HK-2 (cell line): Measurements from ENCODE around the gene SLC11A2.
"Not testable (repeated sequence)": the region's sequence is repeated elsewhere in the genome, so short reads cannot be mapped to it uniquely, and the experiment has no call there.

ENCODE experiments used
- DNase-seq: peaks from one replicate; pipeline ENCODE4 v3.0.0-alpha.2; 2018; ENCODE audit not compliant: unreplicated experiment

The SLC11A2 gene

GRCh38 chr12:51025338-51025835 lies 797 bp downstream of the SLC11A2 start:
- DNase-seq: no peak

- no peak for DNase-seq
Measured at GRCh38 chr12:51023625-51024382, 2.4 kb downstream of the SLC11A2 start.

- no peak for DNase-seq
Measured at GRCh38 chr12:51021694-51022093, 4.5 kb downstream of the SLC11A2 start.

- no peak for DNase-seq
Measured at GRCh38 chr12:51020448-51021182, 5.6 kb downstream of the SLC11A2 start.

- no peak for DNase-seq
Measured at GRCh38 chr12:51019927-51020326, 6.3 kb downstream of the SLC11A2 start.

- no peak for DNase-seq
Measured at GRCh38 chr12:51018956-51019355, 7.2 kb downstream of the SLC11A2 start.

- DNase-seq: no peak
Measured at GRCh38 chr12:51017452-51017851, 8.7 kb downstream of the SLC11A2 start.

- not testable (repeated sequence) for DNase-seq
Measured at GRCh38 chr12:51014467-51014866, 11.7 kb downstream of the SLC11A2 start.

GRCh38 chr12:51013441-51013840 lies 12.7 kb downstream of the SLC11A2 start:
- no peak for DNase-seq

GRCh38 chr12:51012570-51013236 lies 13.5 kb downstream of the SLC11A2 start:
- DNase-seq: no peak

- no peak for DNase-seq
Measured at GRCh38 chr12:51011955-51012354, 14.2 kb downstream of the SLC11A2 start.

- peak; percentile 50 for DNase-seq
Measured at GRCh38 chr12:51009056-51009440, 17.1 kb downstream of the SLC11A2 start.

- no peak for DNase-seq
Measured at GRCh38 chr12:51008329-51009055, 17.7 kb downstream of the SLC11A2 start.

GRCh38 chr12:51005671-51006070 lies 20.5 kb downstream of the SLC11A2 start:
- DNase-seq: no peak

- DNase-seq: no peak
Measured at GRCh38 chr12:51005030-51005429, 21.2 kb downstream of the SLC11A2 start.

- DNase-seq: no peak
Measured at GRCh38 chr12:51004504-51004903, 21.7 kb downstream of the SLC11A2 start.

- no peak for DNase-seq
Measured at GRCh38 chr12:51001799-51002198, 24.4 kb downstream of the SLC11A2 start.

GRCh38 chr12:51000245-51000644 lies 25.9 kb downstream of the SLC11A2 start:
- peak; percentile 44 for DNase-seq

- DNase-seq: no peak
Measured at GRCh38 chr12:50999093-50999492, 27.1 kb downstream of the SLC11A2 start.

GRCh38 chr12:50992819-50993218 lies 33.4 kb downstream of the SLC11A2 start:
- no peak for DNase-seq

- DNase-seq: no peak
Measured at GRCh38 chr12:50991291-50991690, 34.9 kb downstream of the SLC11A2 start.

GRCh38 chr12:50990791-50991190 lies 35.4 kb downstream of the SLC11A2 start:
- DNase-seq: no peak
